HepG2 (cell line): Measurements from ENCODE around the gene SMIM38.

Source experiments
- GMEB1 ChIP-seq: sonication (generic); formaldehyde crosslinking; IDR thresholded peaks from 2 replicates; pipeline ENCODE4 v1.5.1; 2020; ENCODE audit warnings: missing genetic modification reagents, mild to moderate bottlenecking, borderline replicate concordance
- ZKSCAN5 ChIP-seq: sonication (generic); formaldehyde crosslinking; IDR thresholded peaks from 2 replicates; pipeline ENCODE4 v1.5.1; 2020; ENCODE audit warnings: mild to moderate bottlenecking, missing genetic modification reagents

GRCh38 chr11:69119190-69119589 lies 36.5 kb upstream of the SMIM38 start:
- TF ChIP-seq ZKSCAN5 (CRISPR knock-in tag) = no peak
- no peak for TF ChIP-seq GMEB1
